Endothelial cell of umbilical vein (primary cell): ENCODE results near the gene SFMBT2. TPM values are rescaled to one million over a fixed set of nuclear protein-coding genes. Genes with fewer than 3 reads are reported as not detected.

Experiments used
- BruUV-seq: library from RNA; stranded (reverse); fragments of 400-500 nt; replicated peaks from 2 replicates; lab custom pipeline; 2021; lab: Mats Ljungman, UMichigan
- CTCF ChIA-PET: fragments of 300-600, 350-600 bp; sonication (Branson Sonifier 250); formaldehyde crosslinking; loops from one replicate; lab custom pipeline; 2021; ENCODE audit warnings: antibody characterized with exemption, inconsistent platforms; lab: Charles Lee
- POLR2A ChIA-PET: fragments of 300-600, 350-600 bp; sonication (Branson Sonifier 250); formaldehyde crosslinking; loops from one replicate; lab custom pipeline; 2021; ENCODE audit warnings: antibody characterized with exemption, inconsistent platforms; lab: Charles Lee
- DNase-seq: peaks from one replicate; pipeline ENCODE4 v3.0.0-alpha.2; 2011; ENCODE audit warnings: low read depth, low spot score
- FAIRE-seq: peaks from 2 replicates; lab custom pipeline; 2011; peaks lifted over from hg19 to GRCh38; lab: Jason Lieb, UNC
- H2AFZ ChIP-seq: 2 replicates; pipeline ENCODE4 v1.6.0; 2012; ENCODE audit warnings: low read depth, low read length, control low read depth, inconsistent platforms
- H3K27ac ChIP-seq: 2 replicates; pipeline ENCODE4 v1.5.1; 2011; ENCODE audit warnings: low read depth, mild to moderate bottlenecking, control low read depth, low read length, moderate library complexity; ENCODE audit not compliant: insufficient read depth
- H3K27me3 ChIP-seq, 2 experiments: 2 replicates each; pipeline versions ENCODE4 v1.6.0 to v1.6.1; 2011; ENCODE audit warnings: low read length in 2 of 2, mixed read lengths in 1 of 2; ENCODE audit not compliant: control insufficient read depth in 2 of 2, insufficient read depth in 2 of 2
- H3K36me3 ChIP-seq, 2 experiments: 2 replicates in 1 of 2; 3 replicates in 1 of 2; pipeline ENCODE4 v1.5.1; 2011; ENCODE audit warnings: low read length in 2 of 2, mild to moderate bottlenecking in 1 of 2, moderate library complexity in 1 of 2; ENCODE audit not compliant: control insufficient read depth in 2 of 2, insufficient read depth in 2 of 2; ENCODE audit errors: extremely low read depth in 1 of 2
- H3K4me1 ChIP-seq: 3 replicates; pipeline ENCODE4 v1.5.1; 2011; ENCODE audit warnings: mild to moderate bottlenecking, low read length; ENCODE audit not compliant: control insufficient read depth, insufficient read depth; ENCODE audit errors: extremely low read depth
- H3K4me2 ChIP-seq: 2 replicates; pipeline ENCODE4 v1.6.1; 2011; ENCODE audit warnings: low read length, control low read depth, mixed read lengths; ENCODE audit not compliant: insufficient read depth
- H3K4me3 ChIP-seq, 3 experiments: fragments of 200-600 bp in 1 of 3; sonication (generic), shearing (Covaris generic) in 1 of 3; replicated peaks in 1 of 3; 2 replicates each; pipeline ENCODE4 v1.5.1; 2011 to 2016; ENCODE audit warnings: control low read depth in 3 of 3, low read length in 3 of 3, mild to moderate bottlenecking in 2 of 3, inconsistent platforms in 1 of 3, low read depth in 1 of 3, moderate library complexity in 1 of 3; ENCODE audit not compliant: insufficient read depth in 1 of 3
- H3K79me2 ChIP-seq: 2 replicates; pipeline ENCODE4 v1.6.0; 2012; ENCODE audit warnings: low read length, inconsistent platforms; ENCODE audit not compliant: control insufficient read depth, insufficient read depth
- H3K9ac ChIP-seq: replicated peaks from 2 replicates; pipeline ENCODE3; 2011; ENCODE audit warnings: low read length, control low read depth; ENCODE audit not compliant: insufficient read depth; ENCODE audit errors: extremely low read depth
- H3K9me1 ChIP-seq: replicated peaks from 3 replicates; pipeline ENCODE4 v1.6.0; 2011; ENCODE audit warnings: mild to moderate bottlenecking, low read length; ENCODE audit not compliant: control insufficient read depth, insufficient read depth; ENCODE audit errors: extremely low read depth
- H3K9me3 ChIP-seq: replicated peaks from 2 replicates; pipeline ENCODE4 v1.5.1; 2012; ENCODE audit warnings: low read length, inconsistent platforms; ENCODE audit not compliant: control insufficient read depth, insufficient read depth
- H4K20me1 ChIP-seq: replicated peaks from 2 replicates; pipeline ENCODE3; 2011; ENCODE audit warnings: mild to moderate bottlenecking, low read length; ENCODE audit not compliant: control insufficient read depth, insufficient read depth; ENCODE audit errors: extremely low read depth
- EZH2 ChIP-seq: IDR thresholded peaks from 2 replicates; pipeline ENCODE4 v1.6.1; 2012; ENCODE audit warnings: borderline replicate concordance, low read depth, mild to moderate bottlenecking, moderate library complexity, low read length, inconsistent platforms; ENCODE audit not compliant: severe bottlenecking
- FOS ChIP-seq: IDR thresholded peaks from 2 replicates; pipeline ENCODE4 v1.6.1; 2011; ENCODE audit warnings: mild to moderate bottlenecking, low read length, moderate library complexity, borderline replicate concordance; ENCODE audit not compliant: insufficient read depth
- GATA2 ChIP-seq: IDR thresholded peaks from 2 replicates; pipeline ENCODE4 v1.7.0; 2011; ENCODE audit warnings: low read depth, mild to moderate bottlenecking, moderate library complexity, mixed read lengths, low read length; ENCODE audit not compliant: insufficient read length, insufficient read depth
- MYC ChIP-seq: IDR thresholded peaks from one replicate; pipeline ENCODE4 v1.6.1; 2011; ENCODE audit warnings: mild to moderate bottlenecking, low read depth, low read length
- POLR2A ChIP-seq: IDR thresholded peaks from 2 replicates; pipeline ENCODE4 v1.6.1; 2012; ENCODE audit warnings: low read depth, mild to moderate bottlenecking, control low read depth, low read length
- POLR2AphosphoS5 ChIP-seq: IDR thresholded peaks from 2 replicates; pipeline ENCODE4 v1.6.1; 2012; ENCODE audit warnings: low read depth, mild to moderate bottlenecking, control low read depth, low read length, moderate library complexity; ENCODE audit not compliant: insufficient read depth
- dilution Hi-C: fragments of 300-500 bp; cut with MboI; formaldehyde crosslinking; loops from one replicate; pipeline ENCODE4 v1.15.0; 2019; ENCODE audit warnings: low sequenced_read_pairs; ENCODE audit not compliant: extremely low pct_ligation_motif_present
- intact Hi-C: fragments of 100-400 bp; cut with micrococcal nuclease; formaldehyde crosslinking; loops from one replicate; pipeline ENCODE4 v1.10.0; 2022
- polyA plus RNA-seq, 4 experiments: library from polyadenylated mRNA; depleted of rRNA in 3 of 4; stranded (reverse) in 3 of 4; unstranded in 1 of 4; fragments of >200 nt; gene quantifications; 2 replicates each; pipeline versions ENCODE4 v1.2.1 to v1.2.3, GENCODE V29; 2011 to 2012; ENCODE audit warnings: missing spikeins in 1 of 4
- total RNA-seq: library from RNA; stranded (reverse); gene quantifications from 2 replicates; pipeline ENCODE4 v1.2.3, GENCODE V29; 2021
- TF ChIP-seq, protein P1 (sequence below), 2 donors: IDR thresholded peaks; 1 replicate in 1 of 2; 2 replicates in 1 of 2; pipeline ENCODE4 v1.5.1; 2011; ENCODE audit warnings: low read length in 2 of 2, mild to moderate bottlenecking in 2 of 2, moderate library complexity in 2 of 2, control low read depth in 1 of 2, inconsistent platforms in 1 of 2, low read depth in 1 of 2; ENCODE audit not compliant: insufficient read depth in 1 of 2; ENCODE audit errors: extremely low read depth in 1 of 2
- TF ChIP-seq, protein P2 (sequence below): IDR thresholded peaks from 2 replicates; pipeline ENCODE4 v1.6.1; 2011; ENCODE audit not compliant: insufficient read depth, insufficient read length

The SFMBT2 gene
- total and polyA plus RNA-seq, 2 donors (not counting 3 experiments of a cell fraction or from before 2014, with no cell fraction given) = 0.14 to 0.64 TPM

DNA sequence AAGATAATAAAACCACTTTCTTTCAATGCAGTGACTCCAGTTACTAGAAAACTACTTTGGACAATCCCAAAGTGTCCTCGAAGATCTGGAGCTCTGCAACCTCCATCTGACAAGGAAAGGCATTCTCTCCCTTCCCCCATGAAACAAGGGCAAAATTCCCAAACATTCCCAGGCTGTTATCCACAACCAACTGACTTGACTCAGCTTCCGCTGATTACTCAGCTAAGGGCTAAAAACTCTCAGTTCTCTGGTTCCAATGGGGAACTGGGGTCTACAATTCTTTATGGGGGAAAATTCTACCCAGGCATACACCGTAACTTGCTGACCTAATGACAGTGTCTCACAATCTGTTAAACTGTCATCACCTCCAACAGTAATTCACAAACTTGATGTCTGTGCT, 48.4 kb downstream of the SFMBT2 start:
- DNase-seq (no peak), FAIRE-seq (no peak)
- no peak overlapping the region for H3K27ac ChIP-seq
- H3K9me1 ChIP-seq = no peaks in the 10 kb centered on the region
- ChIA-PET CTCF (no interaction called here), POLR2A (no interaction called here)
- TF ChIP-seq, protein P1, sequence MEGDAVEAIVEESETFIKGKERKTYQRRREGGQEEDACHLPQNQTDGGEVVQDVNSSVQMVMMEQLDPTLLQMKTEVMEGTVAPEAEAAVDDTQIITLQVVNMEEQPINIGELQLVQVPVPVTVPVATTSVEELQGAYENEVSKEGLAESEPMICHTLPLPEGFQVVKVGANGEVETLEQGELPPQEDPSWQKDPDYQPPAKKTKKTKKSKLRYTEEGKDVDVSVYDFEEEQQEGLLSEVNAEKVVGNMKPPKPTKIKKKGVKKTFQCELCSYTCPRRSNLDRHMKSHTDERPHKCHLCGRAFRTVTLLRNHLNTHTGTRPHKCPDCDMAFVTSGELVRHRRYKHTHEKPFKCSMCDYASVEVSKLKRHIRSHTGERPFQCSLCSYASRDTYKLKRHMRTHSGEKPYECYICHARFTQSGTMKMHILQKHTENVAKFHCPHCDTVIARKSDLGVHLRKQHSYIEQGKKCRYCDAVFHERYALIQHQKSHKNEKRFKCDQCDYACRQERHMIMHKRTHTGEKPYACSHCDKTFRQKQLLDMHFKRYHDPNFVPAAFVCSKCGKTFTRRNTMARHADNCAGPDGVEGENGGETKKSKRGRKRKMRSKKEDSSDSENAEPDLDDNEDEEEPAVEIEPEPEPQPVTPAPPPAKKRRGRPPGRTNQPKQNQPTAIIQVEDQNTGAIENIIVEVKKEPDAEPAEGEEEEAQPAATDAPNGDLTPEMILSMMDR (IDR thresholded peaks at IDR 0.05; ENCODE audit: extremely low read depth in 1 of 2, insufficient read depth in 1 of 2, low read depth in 1 of 2, low read length in 2 of 2) = no peak
- TF ChIP-seq FOS (no peak), POLR2AphosphoS5 (no peak), POLR2A (no peak), EZH2 (no peak)
- TF ChIP-seq, protein P2, sequence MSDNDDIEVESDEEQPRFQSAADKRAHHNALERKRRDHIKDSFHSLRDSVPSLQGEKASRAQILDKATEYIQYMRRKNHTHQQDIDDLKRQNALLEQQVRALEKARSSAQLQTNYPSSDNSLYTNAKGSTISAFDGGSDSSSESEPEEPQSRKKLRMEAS = no peak
- H2AFZ ChIP-seq = no peak overlapping the region
- no TSS peak for BruUV-seq
- no peaks in the 10 kb centered on the region for H4K20me1 ChIP-seq
- no peak overlapping the region for H3K4me2 ChIP-seq
- intact Hi-C loops (no loop called here), dilution Hi-C loops (no loop called here)
- no peaks in the 10 kb centered on the region for H3K9me3 ChIP-seq
- no peaks in the 10 kb centered on the region for H3K36me3 ChIP-seq
- H3K4me3 ChIP-seq = no peak overlapping the region
- H3K27me3 ChIP-seq = no peaks in the 10 kb centered on the region
- no peaks in the 10 kb centered on the region for H3K79me2 ChIP-seq
- no peaks in the 10 kb centered on the region for H3K4me1 ChIP-seq
- H3K9ac ChIP-seq = no peak overlapping the region

DNA sequence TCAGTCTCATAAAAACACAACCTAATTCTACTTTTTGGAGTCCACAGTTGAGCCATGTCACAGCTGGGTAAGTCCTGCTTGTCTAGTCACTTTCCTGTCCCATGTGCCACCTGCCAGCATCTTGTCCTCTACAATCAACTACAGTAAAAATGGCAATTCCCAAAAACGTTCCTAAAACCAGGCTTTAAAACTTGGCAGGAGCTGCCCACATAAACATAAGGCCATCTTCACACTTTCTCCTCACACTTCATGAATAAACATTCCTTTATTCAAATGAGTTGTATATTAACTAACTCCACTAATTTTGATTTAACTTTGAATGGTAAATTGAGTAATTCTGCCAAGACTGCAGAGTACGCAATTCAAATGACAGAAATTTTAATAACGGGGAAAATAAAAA, 49.5 kb downstream of the SFMBT2 start:
- Histone ChIP-seq H3K4me1 (no peaks in the 10 kb centered on the region), H4K20me1 (no peaks in the 10 kb centered on the region), H3K9ac (no peak overlapping the region), H3K36me3 (no peaks in the 10 kb centered on the region), H3K9me1 (no peaks in the 10 kb centered on the region), H3K4me3 (no peak overlapping the region), H3K4me2 (no peak overlapping the region), H3K27me3 (no peaks in the 10 kb centered on the region), H2AFZ (no peak overlapping the region), H3K9me3 (no peaks in the 10 kb centered on the region), H3K79me2 (no peaks in the 10 kb centered on the region), H3K27ac (no peak overlapping the region)
- TF ChIP-seq, protein P2 = no peak
- TF ChIP-seq POLR2A (no peak), GATA2 (no peak), POLR2AphosphoS5 (no peak), EZH2 (no peak), MYC (no peak)
- TF ChIP-seq, protein P1 (IDR thresholded peaks at IDR 0.05; ENCODE audit: extremely low read depth in 1 of 2, insufficient read depth in 1 of 2, low read depth in 1 of 2, low read length in 2 of 2) = no peak
- FAIRE-seq (no peak), DNase-seq (no peak)
- BruUV-seq = no TSS peak
- CTCF ChIA-PET = no interaction called here
- POLR2A ChIA-PET = no interaction called here
- intact Hi-C loops = no loop called here
- dilution Hi-C loops = no loop called here
